ENCODE results near the gene PSMG1.
"Not testable (repeated sequence)": the region's sequence is repeated elsewhere in the genome, so short reads cannot be mapped to it uniquely, and the experiment has no call there.

The PSMG1 gene

GRCh38 chr21:39183272-39184049, at the start of gene PSMG1:
TSS of gene PSMG1 (minus strand) at chr21:39183451. CDS start at chr21:39183385, 66 bp downstream.
- DNase-seq, result peak; percentile 84

- no peak for DNase-seq
Measured at GRCh38 chr21:39232861-39233291, 49.6 kb upstream of the PSMG1 start.

- no peak for DNase-seq
Measured at GRCh38 chr21:39224930-39225329, 41.7 kb upstream of the PSMG1 start.

- DNase-seq, result no peak
Measured at GRCh38 chr21:39221997-39222486, 38.8 kb upstream of the PSMG1 start.

GRCh38 chr21:39221282-39221996, 38.2 kb upstream of the PSMG1 start:
- no peak for DNase-seq

- not testable (repeated sequence) for DNase-seq
Measured at GRCh38 chr21:39220875-39221274, 37.6 kb upstream of the PSMG1 start.

- no peak for DNase-seq
Measured at GRCh38 chr21:39220150-39220549, 36.9 kb upstream of the PSMG1 start.

GRCh38 chr21:39218082-39218409, 34.8 kb upstream of the PSMG1 start:
- no peak for DNase-seq

- DNase-seq, result no peak
Measured at GRCh38 chr21:39217356-39218081, 34.3 kb upstream of the PSMG1 start.

GRCh38 chr21:39216290-39216689, 33.0 kb upstream of the PSMG1 start:
- DNase-seq, result no peak

GRCh38 chr21:39215078-39215477, 31.8 kb upstream of the PSMG1 start:
- DNase-seq, result no peak

GRCh38 chr21:39209334-39209688, 26.1 kb upstream of the PSMG1 start:
- DNase-seq, result no peak

- no peak for DNase-seq
Measured at GRCh38 chr21:39208624-39209333, 25.5 kb upstream of the PSMG1 start.

GRCh38 chr21:39204134-39204533, 20.9 kb upstream of the PSMG1 start:
- no peak for DNase-seq

- DNase-seq, result no peak
Measured at GRCh38 chr21:39198800-39199199, 15.5 kb upstream of the PSMG1 start.

GRCh38 chr21:39197448-39198233, 14.4 kb upstream of the PSMG1 start:
- DNase-seq, result no peak

GRCh38 chr21:39196838-39197237, 13.6 kb upstream of the PSMG1 start:
- no peak for DNase-seq

GRCh38 chr21:39196310-39196709, 13.1 kb upstream of the PSMG1 start:
- DNase-seq, result no peak

GRCh38 chr21:39193380-39193779, 10.1 kb upstream of the PSMG1 start:
- DNase-seq, result no peak

GRCh38 chr21:39189857-39190604, 6.8 kb upstream of the PSMG1 start:
- no peak for DNase-seq

GRCh38 chr21:39188521-39189139, 5.4 kb upstream of the PSMG1 start:
- DNase-seq, result no peak
